H1 (cell line): ENCODE data around the gene ALDH3A1.

Source experiments
- GTF2F1 ChIP-seq: IDR thresholded peaks from 2 replicates; pipeline ENCODE4 v1.6.1; 2012; ENCODE audit warnings: low read depth, low read length, improper control_type of control experiment, borderline replicate concordance
- RXRA ChIP-seq: IDR thresholded peaks from 2 replicates; pipeline ENCODE4 v1.6.1; 2011; ENCODE audit warnings: low read depth, mild to moderate bottlenecking, low read length, moderate library complexity; ENCODE audit not compliant: insufficient read depth
- TF ChIP-seq, protein P1 (sequence below), 3 experiments: IDR thresholded peaks; 1 replicate in 2 of 3; 2 replicates in 1 of 3; pipeline versions ENCODE4 v1.5.1 to v1.6.1; 2011; ENCODE audit warnings: low read length in 3 of 3, mild to moderate bottlenecking in 3 of 3, inconsistent platforms in 2 of 3, low read depth in 1 of 3, moderate library complexity in 1 of 3; ENCODE audit not compliant: insufficient read depth in 1 of 3; ENCODE audit errors: control extremely low read depth in 1 of 3

DNA sequence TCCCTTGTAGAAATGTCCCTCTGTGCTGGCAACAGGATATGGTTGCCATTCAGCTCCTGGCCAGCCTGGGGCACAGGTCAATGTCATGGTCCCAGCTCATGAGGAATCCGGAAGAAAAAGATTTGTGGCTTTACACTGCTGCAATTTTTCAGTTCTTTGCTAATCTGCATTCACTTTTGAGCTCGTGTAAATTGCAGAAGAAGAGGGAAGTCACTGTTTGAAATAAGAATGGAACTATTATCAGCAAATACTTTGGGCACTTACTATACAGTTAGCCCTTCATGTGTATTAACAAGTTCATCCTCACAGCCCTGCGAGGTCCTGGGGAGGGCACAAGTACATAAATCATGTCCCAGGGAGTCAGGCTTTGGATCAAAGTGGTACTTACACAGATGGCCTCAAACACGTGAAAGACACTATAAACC, 45.9 kb downstream of the ALDH3A1 start:
- TF ChIP-seq GTF2F1 = no peak
- TF ChIP-seq, protein P1, sequence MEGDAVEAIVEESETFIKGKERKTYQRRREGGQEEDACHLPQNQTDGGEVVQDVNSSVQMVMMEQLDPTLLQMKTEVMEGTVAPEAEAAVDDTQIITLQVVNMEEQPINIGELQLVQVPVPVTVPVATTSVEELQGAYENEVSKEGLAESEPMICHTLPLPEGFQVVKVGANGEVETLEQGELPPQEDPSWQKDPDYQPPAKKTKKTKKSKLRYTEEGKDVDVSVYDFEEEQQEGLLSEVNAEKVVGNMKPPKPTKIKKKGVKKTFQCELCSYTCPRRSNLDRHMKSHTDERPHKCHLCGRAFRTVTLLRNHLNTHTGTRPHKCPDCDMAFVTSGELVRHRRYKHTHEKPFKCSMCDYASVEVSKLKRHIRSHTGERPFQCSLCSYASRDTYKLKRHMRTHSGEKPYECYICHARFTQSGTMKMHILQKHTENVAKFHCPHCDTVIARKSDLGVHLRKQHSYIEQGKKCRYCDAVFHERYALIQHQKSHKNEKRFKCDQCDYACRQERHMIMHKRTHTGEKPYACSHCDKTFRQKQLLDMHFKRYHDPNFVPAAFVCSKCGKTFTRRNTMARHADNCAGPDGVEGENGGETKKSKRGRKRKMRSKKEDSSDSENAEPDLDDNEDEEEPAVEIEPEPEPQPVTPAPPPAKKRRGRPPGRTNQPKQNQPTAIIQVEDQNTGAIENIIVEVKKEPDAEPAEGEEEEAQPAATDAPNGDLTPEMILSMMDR (IDR thresholded peaks at IDR 0.05; ENCODE audit: control extremely low read depth in 1 of 3, insufficient read depth in 1 of 3, low read depth in 1 of 3, low read length in 3 of 3) = no peak
- no peak for TF ChIP-seq RXRA
